HT-29 (cell line): ENCODE data around the gene DNAAF8. TPM values are rescaled to one million over a fixed set of nuclear protein-coding genes. Genes with fewer than 3 reads are reported as not detected.

Source experiments
- DNase-seq: peaks from one replicate; pipeline ENCODE4 v3.0.0-alpha.2; 2015; ENCODE audit warnings: low spot score
- total RNA-seq: library from RNA; depleted of rRNA; stranded (reverse); fragments of >200 nt; shearing (Covaris generic); gene quantifications from 2 replicates; pipeline ENCODE4 v1.2.3, GENCODE V29; 2014

DNAAF8 gene
- total RNA-seq, 1 experiment from 2014 or later = 5.8 TPM

DNA sequence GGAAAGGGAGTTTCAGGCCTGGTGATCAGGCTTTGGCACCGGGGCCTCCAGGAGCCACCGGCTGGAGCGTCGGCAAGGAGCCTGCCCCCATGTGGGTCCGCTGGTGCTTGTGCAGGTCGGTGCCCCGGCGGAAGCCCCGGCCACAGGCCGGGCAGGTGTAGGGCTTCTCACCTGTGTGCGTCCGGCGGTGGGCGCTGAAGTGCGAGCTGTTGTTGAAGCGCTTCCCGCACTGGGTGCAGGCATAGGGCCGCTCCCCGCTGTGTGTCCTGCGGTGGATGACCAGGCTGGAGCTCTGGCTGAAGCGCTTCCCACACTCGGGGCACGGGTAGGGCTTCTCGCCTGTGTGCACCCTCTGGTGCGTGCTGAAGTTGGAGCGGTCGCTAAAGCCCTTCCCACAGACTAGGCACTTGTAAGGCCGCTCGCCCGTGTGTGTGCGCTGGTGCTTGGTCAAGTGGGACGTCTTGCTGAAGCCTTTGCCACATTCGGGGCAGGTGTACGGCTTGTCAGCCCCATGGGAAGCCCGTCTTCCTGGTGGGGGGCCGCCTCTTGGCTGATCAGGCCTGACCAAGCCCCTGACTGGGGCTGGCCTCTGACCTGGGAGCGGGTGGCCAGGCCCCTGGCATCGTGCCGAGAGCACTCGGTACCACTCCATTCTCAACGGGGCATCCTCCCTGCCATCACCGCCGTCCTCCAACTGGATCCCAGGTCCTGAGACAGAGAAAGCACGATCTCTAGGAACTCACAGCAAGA lies 18.2 kb downstream of the DNAAF8 start:
- DNase-seq = no peak

GRCh38 chr16:4753227-4753626 lies 18.9 kb downstream of the DNAAF8 start:
- DNase-seq = no peak

- no peak for DNase-seq
Measured at GRCh38 chr16:4754865-4755264, 20.5 kb downstream of the DNAAF8 start.

DNA sequence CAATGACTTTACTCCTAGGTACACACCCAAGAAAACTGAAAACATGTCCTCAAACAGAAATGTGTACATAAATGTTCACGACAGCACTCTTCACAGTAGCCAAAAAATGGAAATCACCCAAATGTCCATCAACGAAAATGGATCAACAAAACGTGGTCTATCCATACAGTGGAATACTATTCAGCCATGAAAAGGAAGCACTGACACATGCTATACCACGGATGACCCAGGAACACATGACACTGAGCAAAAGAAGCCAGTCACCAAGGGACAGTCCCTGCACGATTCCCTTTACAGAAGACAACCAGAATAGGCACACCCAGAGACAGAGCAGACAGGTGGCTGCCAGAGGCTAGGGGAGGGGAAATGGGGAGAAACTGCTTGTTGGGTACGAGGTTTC lies 21.4 kb downstream of the DNAAF8 start:
- no peak for DNase-seq

DNA sequence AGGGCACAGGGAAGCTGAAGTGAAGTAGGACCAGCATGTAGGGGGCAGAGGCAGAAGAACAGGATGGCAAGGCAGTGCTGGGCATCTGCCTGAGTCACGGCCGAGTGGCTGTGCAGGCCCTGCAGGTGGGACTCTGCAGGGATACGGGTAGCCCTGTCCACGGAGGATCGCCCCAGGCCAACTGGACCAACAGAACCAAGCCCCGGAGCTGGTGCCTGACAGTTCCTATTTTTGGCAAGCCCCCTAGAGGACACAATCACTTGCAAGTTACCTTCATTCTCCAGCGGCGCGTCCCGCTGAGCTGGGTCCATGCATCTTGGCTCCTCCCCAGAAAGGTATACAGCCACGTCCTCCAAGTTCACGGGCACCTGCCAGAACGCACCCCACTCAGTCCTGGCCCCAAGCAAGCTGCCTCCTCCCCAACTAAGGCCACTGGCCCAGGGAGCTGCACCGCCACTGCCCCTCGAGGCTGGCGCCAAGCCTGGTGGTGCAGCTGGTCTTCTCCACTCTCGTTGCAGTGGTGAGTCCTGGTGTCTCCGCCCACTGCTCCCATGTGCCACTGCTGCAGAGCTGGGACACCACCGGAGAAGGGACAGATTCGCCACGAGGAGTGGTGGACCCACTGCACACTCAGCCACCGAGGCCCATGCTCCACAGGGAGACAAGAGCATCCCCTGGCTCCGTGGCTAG lies 26.0 kb downstream of the DNAAF8 start:
- DNase-seq = no peak

- no peak for DNase-seq
Measured at GRCh38 chr16:4762205-4762604, 27.9 kb downstream of the DNAAF8 start.

GRCh38 chr16:4763791-4764190 lies 29.5 kb downstream of the DNAAF8 start:
- DNase-seq = no peak

DNA sequence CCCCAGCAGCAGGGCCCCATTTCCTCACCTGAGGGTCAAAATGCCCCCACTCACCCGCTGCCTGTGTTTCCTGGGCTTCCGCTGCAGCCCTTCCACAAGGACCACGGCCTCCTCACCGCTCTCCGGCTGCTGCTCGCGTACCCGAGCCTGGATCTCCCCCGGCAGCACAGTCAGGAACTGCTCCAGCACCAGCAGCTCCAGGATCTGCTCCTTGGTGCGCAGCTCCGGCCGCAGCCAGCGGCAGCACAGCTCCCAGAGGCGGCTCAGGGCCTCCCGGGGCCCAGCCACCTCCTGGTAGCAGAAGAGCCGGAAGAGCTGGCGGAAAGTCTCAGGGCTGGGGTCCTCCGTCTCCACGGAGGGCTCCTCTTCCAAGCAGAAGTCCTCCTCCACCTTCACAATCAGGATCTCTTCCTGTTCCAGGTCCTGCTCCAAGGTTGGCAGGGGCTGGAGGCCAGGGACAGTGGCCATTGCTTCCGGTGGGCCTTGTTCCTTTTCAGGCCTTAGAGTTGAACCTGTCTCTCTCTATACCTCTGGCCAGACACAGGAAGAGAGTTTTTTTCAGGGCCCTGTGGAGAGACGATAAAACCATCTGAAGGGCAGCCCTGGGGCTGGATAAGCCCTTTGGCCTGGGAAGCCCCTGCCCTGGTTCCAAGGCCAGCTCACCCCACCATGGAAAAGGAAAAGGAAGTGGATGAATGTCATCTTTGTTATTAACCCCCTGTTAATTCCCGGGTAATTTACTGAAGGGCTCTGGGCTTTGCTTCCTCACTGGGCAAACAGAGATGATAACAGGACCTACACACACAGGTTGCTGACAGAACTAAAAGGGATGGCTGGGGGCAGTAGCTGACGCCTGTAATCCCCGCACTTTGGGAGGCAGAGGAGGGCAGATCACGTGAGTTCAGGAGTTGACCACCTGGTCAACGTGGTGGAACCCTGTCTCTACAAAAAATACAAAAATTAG lies 31.5 kb downstream of the DNAAF8 start:
- no peak for DNase-seq

DNA sequence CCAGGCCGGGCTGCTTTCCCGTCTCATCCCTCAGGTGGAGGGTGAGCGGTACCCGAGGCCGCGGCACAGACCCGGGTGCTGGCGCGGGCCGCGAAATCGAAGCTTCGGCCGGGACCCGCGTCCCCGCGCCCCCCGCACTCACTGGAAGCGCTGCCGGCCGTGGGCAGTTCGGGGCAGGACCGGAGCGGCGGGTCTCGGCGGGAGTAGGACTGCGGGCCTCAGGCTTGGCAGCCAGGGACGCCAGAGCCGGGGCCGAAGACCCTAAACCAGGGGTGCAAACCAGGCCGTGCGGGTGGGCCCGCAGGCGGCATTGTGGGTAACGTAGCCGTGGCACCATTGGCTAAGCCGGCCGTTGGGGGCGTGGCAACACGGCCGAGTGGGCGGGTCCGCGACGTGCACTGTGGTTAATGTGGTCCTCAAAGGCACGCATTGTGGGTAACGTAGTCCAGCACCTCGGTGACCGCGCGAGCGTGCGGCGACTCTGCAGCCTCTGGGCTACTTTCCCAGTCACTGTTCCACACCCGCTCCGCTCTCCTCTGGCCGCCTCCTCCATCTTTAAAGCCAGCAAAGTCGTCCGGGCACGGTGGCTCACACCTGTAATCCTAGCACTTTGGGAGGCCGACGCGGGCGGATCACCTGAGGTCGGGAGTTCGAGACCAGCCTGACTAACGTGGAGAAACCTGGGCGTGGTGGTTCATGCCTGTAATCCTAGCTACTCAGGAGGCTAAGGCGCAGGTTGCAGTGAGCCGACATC lies 32.7 kb downstream of the DNAAF8 start, which contains the start of gene ZNF500:
TSS of gene ZNF500 (minus strand) at position 288 of the 754 bp plus-strand sequence. CDS start 1,184 bp downstream, outside the sequence.
- peak; percentile 97 for DNase-seq

GRCh38 chr16:4767872-4768548 lies 33.7 kb downstream of the DNAAF8 start:
- DNase-seq = no peak

DNA sequence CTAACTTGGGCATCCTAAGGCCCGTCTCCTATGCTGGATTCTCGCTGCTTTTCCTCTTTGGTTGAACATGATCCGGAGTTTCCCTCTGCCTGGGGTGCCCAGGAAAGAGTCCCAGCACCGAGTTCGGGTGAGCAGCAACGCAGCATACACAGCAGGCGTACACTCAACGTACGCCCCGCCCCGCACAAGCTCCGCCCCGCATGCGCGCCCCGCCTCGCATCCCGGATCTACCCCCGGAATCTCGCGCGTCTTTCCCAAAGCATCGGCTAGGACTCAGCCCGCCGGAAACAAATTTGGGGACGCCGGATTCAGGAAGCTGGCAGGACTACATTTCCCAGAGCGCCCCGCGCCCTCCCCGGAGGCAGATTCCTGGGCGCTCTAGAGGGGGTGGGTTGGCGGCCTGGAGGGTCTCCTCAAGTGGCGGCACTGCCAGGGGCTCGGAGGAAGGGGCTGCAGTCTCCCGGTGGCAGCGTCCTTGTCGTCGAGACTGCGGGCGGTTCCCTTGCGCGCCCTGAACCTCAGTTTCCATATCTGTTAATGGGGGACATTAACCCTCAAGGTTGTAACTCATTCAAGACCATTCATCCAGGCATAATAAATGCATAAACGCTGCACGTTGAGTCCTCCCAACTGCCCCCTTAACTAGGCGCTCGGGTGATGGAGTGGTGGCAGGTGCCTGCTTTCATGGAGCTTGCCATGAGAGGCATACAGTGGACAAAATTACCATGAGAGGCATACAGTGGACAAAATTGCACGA lies 34.4 kb downstream of the DNAAF8 start:
- DNase-seq = peak; percentile 93

DNA sequence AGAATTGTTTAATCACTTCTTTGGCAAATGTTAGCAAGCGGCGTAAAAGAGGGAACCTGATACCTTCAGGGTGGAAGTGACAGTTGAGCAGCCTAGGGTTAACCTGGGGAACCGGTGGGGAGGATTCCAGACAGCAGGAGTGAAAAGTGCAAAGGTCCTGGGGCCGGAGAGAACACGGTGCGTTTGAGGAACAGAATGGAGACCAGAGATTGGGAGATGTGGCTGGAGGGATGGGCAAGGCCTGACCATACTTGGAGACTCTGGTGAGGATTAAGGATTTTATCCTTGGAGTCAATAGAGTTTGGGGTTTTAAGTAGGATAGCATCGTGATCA lies 34.9 kb downstream of the DNAAF8 start:
- DNase-seq = no peak

- DNase-seq = no peak
Measured at GRCh38 chr16:4771646-4772045, 37.3 kb downstream of the DNAAF8 start.

DNA sequence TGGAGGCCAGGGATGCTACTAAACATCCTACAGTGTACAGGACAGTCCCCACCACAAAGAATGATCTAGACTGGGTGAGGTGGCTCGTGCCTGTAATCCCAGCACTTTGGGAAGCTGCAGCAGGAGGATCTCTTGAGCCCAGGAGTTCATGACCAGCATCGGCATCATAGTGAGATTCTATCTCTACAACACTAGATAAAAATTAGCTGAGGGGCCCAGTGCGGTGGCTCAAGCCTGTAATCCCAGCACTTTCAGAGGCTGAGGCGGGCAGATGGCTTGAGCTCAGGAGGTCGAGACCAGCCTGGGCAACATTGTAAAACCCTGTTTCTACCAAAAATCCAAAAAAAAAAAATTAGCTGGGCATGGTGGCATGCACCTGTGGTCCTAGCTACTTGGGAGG lies 38.0 kb downstream of the DNAAF8 start:
- DNase-seq = no peak

GRCh38 chr16:4775005-4775404 lies 40.7 kb downstream of the DNAAF8 start:
- no peak for DNase-seq

DNA sequence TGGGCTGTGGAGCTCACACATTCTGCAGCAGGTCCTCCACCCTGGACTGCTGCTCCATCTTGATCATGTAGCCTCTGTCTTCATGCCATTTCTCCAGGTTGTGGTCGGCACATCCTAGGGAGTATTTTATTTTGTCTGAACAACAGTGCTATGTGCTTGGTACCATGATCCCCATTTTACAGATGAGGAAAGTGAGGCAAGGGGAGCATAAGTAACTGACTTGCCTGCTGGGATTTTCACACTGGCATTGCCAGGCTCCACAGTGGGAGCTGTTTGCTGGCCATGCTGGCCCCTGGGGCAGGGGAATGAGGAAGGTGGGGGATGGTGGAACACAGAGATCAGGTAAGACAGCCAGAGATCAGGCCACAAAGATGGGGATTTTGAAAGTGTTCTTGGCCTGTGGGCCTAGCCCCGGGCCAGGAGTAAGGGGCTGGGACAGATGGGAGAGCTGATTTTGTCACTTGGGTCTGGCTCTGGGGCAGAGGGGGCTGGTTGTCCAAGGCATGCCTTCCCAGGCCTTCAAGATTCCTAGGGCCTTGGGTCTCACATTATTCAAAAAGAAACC lies 41.9 kb downstream of the DNAAF8 start:
- no peak for DNase-seq

- DNase-seq = no peak
Measured at GRCh38 chr16:4777339-4778049, 43.2 kb downstream of the DNAAF8 start.

GRCh38 chr16:4778050-4778392 lies 43.7 kb downstream of the DNAAF8 start:
- no peak for DNase-seq

DNA sequence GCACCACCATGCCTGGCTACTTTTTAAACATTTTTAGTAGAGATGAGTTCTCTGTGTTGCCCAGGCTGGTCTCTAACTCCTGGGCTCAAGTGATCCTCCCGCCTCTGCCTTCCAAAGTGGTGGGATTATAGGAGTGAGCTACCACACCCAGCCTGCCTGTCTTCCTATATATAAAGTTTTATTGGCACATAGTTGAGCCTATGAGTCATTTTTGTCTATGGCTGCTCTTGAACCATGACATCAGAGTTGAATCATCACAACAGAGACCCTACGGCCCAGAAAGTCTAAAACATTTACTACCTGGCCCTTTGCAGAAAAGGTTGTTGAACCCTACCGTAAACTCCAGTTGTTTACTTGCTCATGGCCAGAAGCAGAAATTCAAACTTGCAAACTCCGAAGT lies 45.9 kb downstream of the DNAAF8 start:
- DNase-seq = no peak
